ENCODE measurements around the gene LCN12.

The LCN12 gene

DNA sequence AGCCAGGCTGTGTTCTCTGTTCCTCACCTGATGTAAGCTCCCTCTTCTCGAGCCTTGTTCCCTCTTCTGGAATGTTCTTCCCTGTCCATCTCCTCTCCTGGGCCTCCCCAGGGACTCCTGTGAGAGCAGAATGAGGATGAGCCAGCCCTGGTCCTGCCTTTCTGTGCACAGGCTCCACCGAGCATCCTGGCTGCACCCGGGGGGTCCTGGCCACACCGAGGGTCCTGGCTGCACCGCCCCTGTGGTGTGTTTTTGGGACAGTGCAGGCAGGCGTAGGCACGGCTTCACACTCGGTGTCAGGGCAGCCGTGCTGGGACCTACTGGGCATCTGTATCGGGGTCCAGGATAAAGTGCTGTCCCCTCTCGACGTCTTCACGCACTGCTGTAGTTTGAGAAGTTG, 25.3 kb upstream of the LCN12 start:
- no peak for DNase-seq (ENCODE audit: low read depth in 2 of 2)

- DNase-seq (ENCODE audit: low read depth in 2 of 2), result no peak
Observed at GRCh38 chr9:136927343-136928271, 24.5 kb upstream of the LCN12 start.

DNA sequence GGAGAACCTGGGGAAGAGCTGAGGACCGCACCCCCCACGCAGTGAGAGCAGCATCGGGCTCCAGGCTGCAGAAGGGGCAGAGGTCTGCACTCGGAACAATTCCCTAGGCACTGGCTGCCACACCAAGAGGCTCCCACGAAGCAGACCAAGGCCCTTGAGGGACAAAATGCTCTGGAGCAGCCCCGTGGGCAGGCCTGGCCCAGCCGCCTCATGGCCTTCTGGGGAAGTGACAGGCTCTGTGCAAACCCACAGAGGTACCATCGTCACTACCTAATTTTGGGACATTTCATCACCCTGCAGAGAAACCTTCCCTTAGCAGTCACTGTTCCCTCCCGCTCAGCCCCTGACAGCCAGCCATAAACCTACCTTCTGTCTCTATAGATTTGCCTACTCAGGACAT, 23.5 kb upstream of the LCN12 start:
- DNase-seq (ENCODE audit: low read depth in 2 of 2), result no peak

- DNase-seq (ENCODE audit: low read depth in 2 of 2), result no peak
Observed at GRCh38 chr9:136930014-136930413, 22.1 kb upstream of the LCN12 start.

DNA sequence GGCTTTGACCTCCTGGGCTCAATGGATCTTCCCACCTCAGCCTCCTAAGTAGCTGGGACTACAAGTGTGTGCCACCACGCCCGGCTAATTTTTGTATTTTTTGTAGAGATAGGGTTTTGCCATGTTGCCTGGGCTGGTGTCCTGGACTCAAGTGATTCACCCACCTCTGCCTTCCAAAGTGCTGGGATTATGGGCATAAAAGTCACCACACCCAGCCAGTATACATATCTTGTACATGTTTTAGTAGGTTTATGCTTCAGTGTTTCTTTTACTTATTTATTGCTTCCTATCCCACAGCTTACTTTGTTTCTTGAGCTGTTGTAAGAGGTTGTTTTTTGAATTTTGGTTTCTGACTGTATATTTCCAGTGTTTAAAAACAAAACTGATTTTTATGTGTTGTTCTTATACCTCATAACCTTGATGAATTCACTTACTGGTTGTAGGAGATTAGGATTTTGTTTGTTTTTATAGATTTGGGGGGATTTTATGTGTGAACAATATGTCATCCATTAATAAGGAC, 20.4 kb upstream of the LCN12 start:
- DNase-seq (ENCODE audit: low read depth in 2 of 2), result no peak

GRCh38 chr9:136934277-136934676, 17.8 kb upstream of the LCN12 start:
- DNase-seq (ENCODE audit: low read depth in 2 of 2), result no peak

DNA sequence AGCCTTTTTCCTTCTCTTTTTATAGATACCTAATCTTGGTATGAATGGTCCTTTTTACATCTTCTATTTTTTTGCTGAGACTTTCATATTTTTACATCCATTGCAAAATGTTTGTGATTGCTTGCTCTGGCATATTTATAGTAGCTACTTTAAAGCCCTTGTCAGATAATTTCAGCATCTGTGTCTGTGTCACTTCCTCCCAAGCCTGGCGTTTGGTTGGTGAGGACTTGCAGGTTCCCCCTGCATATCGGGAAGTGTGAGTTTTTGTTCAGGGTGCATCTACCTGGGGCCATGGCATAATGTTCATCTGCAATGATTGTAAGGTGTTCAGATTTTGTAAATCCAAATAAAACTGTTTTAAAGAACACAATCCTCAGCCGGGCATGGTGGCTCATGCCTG, 16.4 kb upstream of the LCN12 start:
- DNase-seq (ENCODE audit: low read depth in 2 of 2), result no peak

GRCh38 chr9:136936645-136937170, 15.4 kb upstream of the LCN12 start:
- DNase-seq (ENCODE audit: low read depth in 2 of 2), result no peak

- DNase-seq (ENCODE audit: low read depth in 2 of 2), result no peak
Observed at GRCh38 chr9:136937186-136938001, 14.7 kb upstream of the LCN12 start.

GRCh38 chr9:136939431-136939995, 12.6 kb upstream of the LCN12 start:
- no peak for DNase-seq (ENCODE audit: low read depth in 2 of 2)

- no peak for DNase-seq (ENCODE audit: low read depth in 2 of 2)
Observed at GRCh38 chr9:136939996-136940525, 12.0 kb upstream of the LCN12 start.

DNA sequence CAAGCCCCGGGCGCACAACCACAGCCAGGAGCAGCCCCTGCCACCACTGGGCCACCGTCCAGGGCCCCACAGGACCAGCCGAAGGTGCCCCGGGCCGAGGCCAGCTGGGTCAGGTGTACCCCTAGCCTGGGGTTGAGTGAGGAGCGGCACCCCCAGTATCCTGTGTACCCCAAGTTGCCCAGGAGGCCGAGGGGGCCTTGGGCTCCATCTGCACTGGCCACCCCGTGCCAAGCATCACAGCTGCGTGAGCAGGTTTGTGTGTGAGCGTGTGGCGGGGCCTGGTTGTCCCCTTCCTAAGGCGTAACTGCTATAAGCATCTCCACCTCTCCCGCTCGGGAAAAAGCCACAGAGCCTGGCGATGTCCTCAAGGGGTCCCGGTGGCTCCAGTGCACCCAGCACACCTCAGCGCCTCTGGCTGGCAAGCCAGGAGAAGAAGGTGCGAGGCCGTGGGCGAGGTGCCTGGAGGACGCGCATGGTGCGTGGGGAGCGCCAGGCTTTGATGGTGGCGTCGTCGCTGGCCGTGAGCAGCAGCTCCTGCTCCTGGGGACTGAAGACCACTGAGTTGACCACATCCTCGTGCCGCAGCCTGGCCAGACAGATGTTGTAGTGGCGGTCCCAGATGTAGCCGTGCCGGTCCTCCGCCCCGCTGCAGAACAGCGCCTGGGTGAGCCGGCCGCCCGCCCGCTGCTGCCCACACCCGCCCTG, 11.4 kb upstream of the LCN12 start:
- no peak for DNase-seq (ENCODE audit: low read depth in 2 of 2)

- no peak for DNase-seq (ENCODE audit: low read depth in 2 of 2)
Observed at GRCh38 chr9:136941231-136942111, 10.6 kb upstream of the LCN12 start.

GRCh38 chr9:136942112-136942880, 9.8 kb upstream of the LCN12 start:
- no peak for DNase-seq (ENCODE audit: low read depth in 2 of 2)

- DNase-seq (ENCODE audit: low read depth in 2 of 2), result no peak
Observed at GRCh38 chr9:136942881-136943230, 9.2 kb upstream of the LCN12 start.

DNA sequence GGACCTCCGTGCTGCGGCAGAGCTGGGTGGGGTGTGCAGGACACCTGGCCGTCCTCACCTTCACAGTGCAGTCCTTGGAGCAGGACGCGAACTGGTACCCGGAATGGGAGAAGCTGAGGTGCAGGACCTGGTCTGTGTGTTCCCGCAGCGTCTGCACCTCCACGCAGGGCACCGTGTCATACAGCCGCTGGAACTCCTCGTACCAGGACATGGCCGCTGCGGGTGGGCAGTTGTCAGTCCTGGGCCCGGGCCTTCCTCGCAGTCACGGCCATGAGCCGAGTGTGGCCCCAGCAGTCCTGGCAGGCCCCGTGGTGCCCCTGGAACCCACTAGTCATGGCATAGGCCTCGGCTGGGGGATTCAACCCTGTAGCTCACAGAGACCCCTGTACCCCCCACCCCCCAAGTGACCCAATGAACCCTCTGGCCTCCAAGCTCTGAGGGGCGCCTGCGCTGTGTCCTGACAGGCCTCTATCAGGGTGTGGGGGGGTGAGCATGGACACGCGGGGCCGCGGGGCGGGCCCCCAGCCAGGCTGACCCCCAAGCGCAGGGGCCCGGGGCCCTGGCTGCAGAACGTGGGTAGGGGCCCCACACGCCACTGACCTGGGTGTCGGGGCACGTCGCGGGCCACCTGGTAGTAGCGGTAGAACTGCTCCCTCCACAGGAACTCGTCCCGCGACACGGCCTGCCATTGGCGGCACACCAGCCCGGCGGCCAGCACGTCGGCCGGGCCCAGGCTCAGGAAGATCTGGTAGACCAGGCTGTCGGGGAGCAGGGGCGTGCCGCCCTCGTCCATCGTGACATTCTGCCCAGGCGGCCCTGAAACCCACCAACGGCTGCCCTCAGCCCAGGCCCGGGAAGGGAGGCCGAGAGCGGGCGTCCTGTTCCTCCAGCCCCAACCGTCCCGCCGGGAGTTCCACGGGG, 8.5 kb upstream of the LCN12 start:
- DNase-seq (ENCODE audit: low read depth in 2 of 2), result peak in 1 of 2 donors; percentile 24

DNA sequence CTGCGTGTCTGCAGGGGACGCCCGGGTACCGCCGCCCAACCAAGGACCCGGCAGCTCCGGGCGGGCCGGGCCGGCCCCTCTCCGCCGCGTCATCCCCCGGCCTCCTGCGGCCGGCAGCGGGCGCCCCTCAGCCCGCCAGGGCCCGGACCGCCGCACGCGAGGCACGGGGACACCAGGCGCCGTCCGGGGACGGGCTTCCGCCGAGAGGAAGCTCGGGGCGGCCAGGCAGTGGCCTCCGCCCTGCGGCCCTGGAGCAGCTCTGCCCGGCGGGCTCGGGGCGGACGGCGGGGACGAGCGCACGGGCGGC, 7.9 kb upstream of the LCN12 start:
- DNase-seq (ENCODE audit: low read depth in 2 of 2), result no peak

GRCh38 chr9:136944519-136945332, 7.3 kb upstream of the LCN12 start, which contains the start of the genes C8G and FBXW5:
Gene C8G, plus strand, starts transcription at chr9:136945243. Its CDS starts 78 bp downstream, at chr9:136945321.
Gene FBXW5, minus strand, starts transcription at chr9:136944738. Its CDS starts 655 bp downstream, at chr9:136944083.
- DNase-seq (ENCODE audit: low read depth in 2 of 2), result peak; percentile 87 to 91

Measured in stimulated activated CD4-positive, alpha-beta T cell treated with anti-CD3 and anti-CD28 coated beads, Interleukin-15, amount 100 ng/mL, for 48 hours (primary cell).